WTC11 (cell line): ENCODE data around the gene TNIP3.

ENCODE experiments used
- ATF2 ChIP-seq: sonication (generic); formaldehyde crosslinking; IDR thresholded peaks from 2 replicates; pipeline ENCODE4 v1.8.1; 2022; ENCODE audit warnings: low read depth, missing genetic modification reagents, borderline replicate concordance
- CTCF ChIP-seq: fragments of 200-600 bp; IDR thresholded peaks from 2 replicates; pipeline ENCODE4 v1.8.0; 2022; ENCODE audit warnings: antibody characterized with exemption
- ESRRA ChIP-seq: sonication (generic); formaldehyde crosslinking; IDR thresholded peaks from 2 replicates; pipeline ENCODE4 v1.8.1; 2022; ENCODE audit warnings: mild to moderate bottlenecking, missing genetic modification reagents, borderline replicate concordance
- ETV6 ChIP-seq: sonication (generic); formaldehyde crosslinking; IDR thresholded peaks from 2 replicates; pipeline ENCODE4 v1.8.1; 2022; ENCODE audit warnings: mild to moderate bottlenecking, missing genetic modification reagents
- IRF2 ChIP-seq: sonication (generic); formaldehyde crosslinking; IDR thresholded peaks from 2 replicates; pipeline ENCODE4 v1.8.0; 2022; ENCODE audit warnings: low read depth, missing genetic modification reagents, borderline replicate concordance
- USF2 ChIP-seq: sonication (generic); formaldehyde crosslinking; IDR thresholded peaks from 2 replicates; pipeline ENCODE4 v1.8.1; 2023; ENCODE audit warnings: mild to moderate bottlenecking, missing genetic modification reagents, moderate library complexity
- ZBTB21 ChIP-seq: sonication (generic); formaldehyde crosslinking; IDR thresholded peaks from 2 replicates; pipeline ENCODE4 v1.8.1; 2023; ENCODE audit warnings: mild to moderate bottlenecking, missing genetic modification reagents, borderline replicate concordance
- ZNF232 ChIP-seq: sonication (generic); formaldehyde crosslinking; IDR thresholded peaks from 2 replicates; pipeline ENCODE4 v1.8.0; 2022; ENCODE audit warnings: mild to moderate bottlenecking, missing genetic modification reagents
- ZNF263 ChIP-seq: sonication (generic); formaldehyde crosslinking; IDR thresholded peaks from 2 replicates; pipeline ENCODE4 v1.8.1; 2022; ENCODE audit warnings: low read depth, mild to moderate bottlenecking, moderate library complexity, missing genetic modification reagents

- TF ChIP-seq IRF2: no peak
- TF ChIP-seq ATF2: no peak
- TF ChIP-seq ESRRA (CRISPR knock-in tag): no peak
- no peak for TF ChIP-seq ZNF263 (CRISPR knock-in tag)
- TF ChIP-seq CTCF: no peak
- no peak for TF ChIP-seq ETV6 (CRISPR knock-in tag)
- TF ChIP-seq ZBTB21 (CRISPR knock-in tag): no peak
- no peak for TF ChIP-seq USF2 (CRISPR knock-in tag)
- TF ChIP-seq ZNF232: no peak
Observed at GRCh38 chr4:121208244-121209007, 44.3 kb upstream of the TNIP3 start.
